Gastroesophageal sphincter (tissue), 3 donors: ENCODE measurements around the gene KLHL42.

ENCODE experiments used
- EP300 ChIP-seq: sonication (generic); formaldehyde crosslinking; IDR thresholded peaks from one replicate; pipeline ENCODE4 v1.6.1; 2017; ENCODE audit warnings: antibody characterized with exemption, mild to moderate bottlenecking
- POLR2A ChIP-seq, 2 donors: fragments of 450-650 bp; IDR thresholded peaks; one replicate each; pipeline ENCODE4 v1.6.1; 2017; ENCODE audit warnings: antibody characterized with exemption in 2 of 2, mild to moderate bottlenecking in 2 of 2, moderate library complexity in 1 of 2
- POLR2AphosphoS5 ChIP-seq: sonication (generic); formaldehyde crosslinking; IDR thresholded peaks from one replicate; pipeline ENCODE4 v1.6.1; 2017; ENCODE audit warnings: antibody characterized with exemption
- TF ChIP-seq, protein P1 (sequence below), 4 experiments: fragments of 200-600 bp in 2 of 4; fragments of 450-650 bp in 2 of 4; sonication (generic) in 1 of 4; IDR thresholded peaks; one replicate each; pipeline ENCODE4 v1.5.1; 2017 to 2019; ENCODE audit warnings: antibody characterized with exemption in 4 of 4, mild to moderate bottlenecking in 2 of 4, moderate library complexity in 2 of 4

DNA sequence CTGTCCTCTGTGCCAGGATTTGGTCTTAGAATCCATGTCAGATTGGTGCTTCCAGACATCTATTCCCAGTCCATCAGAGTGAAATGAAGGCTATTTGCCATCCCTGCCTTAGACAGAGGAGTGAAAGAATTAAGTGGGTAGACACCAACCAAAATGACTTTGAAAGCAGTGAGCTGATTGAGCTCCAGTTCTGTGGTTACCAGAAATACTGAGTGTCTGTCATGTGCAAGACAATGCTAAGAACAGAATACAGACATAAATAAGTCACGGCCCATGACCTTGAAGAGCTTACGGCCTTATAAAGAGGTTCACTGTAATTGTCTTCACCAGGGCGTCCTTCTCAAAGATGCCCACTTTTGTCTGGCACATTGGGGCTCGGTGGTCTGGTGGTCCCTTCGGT lies 21.6 kb downstream of the KLHL42 start:
- TF ChIP-seq POLR2AphosphoS5 (no peak), POLR2A (IDR thresholded peaks at IDR 0.05) (no peak), EP300 (no peak)
- TF ChIP-seq, protein P1, sequence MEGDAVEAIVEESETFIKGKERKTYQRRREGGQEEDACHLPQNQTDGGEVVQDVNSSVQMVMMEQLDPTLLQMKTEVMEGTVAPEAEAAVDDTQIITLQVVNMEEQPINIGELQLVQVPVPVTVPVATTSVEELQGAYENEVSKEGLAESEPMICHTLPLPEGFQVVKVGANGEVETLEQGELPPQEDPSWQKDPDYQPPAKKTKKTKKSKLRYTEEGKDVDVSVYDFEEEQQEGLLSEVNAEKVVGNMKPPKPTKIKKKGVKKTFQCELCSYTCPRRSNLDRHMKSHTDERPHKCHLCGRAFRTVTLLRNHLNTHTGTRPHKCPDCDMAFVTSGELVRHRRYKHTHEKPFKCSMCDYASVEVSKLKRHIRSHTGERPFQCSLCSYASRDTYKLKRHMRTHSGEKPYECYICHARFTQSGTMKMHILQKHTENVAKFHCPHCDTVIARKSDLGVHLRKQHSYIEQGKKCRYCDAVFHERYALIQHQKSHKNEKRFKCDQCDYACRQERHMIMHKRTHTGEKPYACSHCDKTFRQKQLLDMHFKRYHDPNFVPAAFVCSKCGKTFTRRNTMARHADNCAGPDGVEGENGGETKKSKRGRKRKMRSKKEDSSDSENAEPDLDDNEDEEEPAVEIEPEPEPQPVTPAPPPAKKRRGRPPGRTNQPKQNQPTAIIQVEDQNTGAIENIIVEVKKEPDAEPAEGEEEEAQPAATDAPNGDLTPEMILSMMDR (IDR thresholded peaks at IDR 0.05), result no peak
